Chondrocyte (in vitro differentiated cells): ENCODE results near the gene GPC6. TPM values are rescaled to one million over a fixed set of nuclear protein-coding genes. Genes with fewer than 3 reads are reported as not detected.

Source experiments
- DNase-seq: peaks from one replicate; pipeline ENCODE4 v3.0.0; 2021; ENCODE audit warnings: mixed read lengths, low spot score
- H3K27ac Mint-ChIP-seq: one replicate; pipeline ENCODE4 v1.8.0; 2021; ENCODE audit warnings: mild to moderate bottlenecking, moderate library complexity, mixed read lengths; ENCODE audit not compliant: unreplicated experiment
- H3K27me3 Mint-ChIP-seq: 2 replicates; pipeline ENCODE4 v1.8.0; 2021; ENCODE audit warnings: low read depth, mixed read lengths
- H3K36me3 Mint-ChIP-seq: 2 replicates; pipeline ENCODE4 v1.8.0; 2021; ENCODE audit warnings: low read depth, mixed read lengths
- H3K4me1 Mint-ChIP-seq: 2 replicates; pipeline ENCODE4 v1.8.0; 2021; ENCODE audit warnings: low read depth, mild to moderate bottlenecking, mixed read lengths
- H3K4me3 Mint-ChIP-seq: one replicate; pipeline ENCODE4 v1.8.0; 2021; ENCODE audit warnings: mild to moderate bottlenecking, moderate library complexity, mixed read lengths; ENCODE audit not compliant: unreplicated experiment
- H3K9me3 Mint-ChIP-seq: 2 replicates; pipeline ENCODE4 v1.8.0; 2021; ENCODE audit warnings: low read depth, mixed read lengths
- CTCF ChIP-seq: fragments of 200-600 bp; sonication (generic); IDR thresholded peaks from 2 replicates; pipeline ENCODE4 v1.5.0; 2021; ENCODE audit warnings: antibody characterized with exemption, mild to moderate bottlenecking, moderate library complexity
- total RNA-seq: library from RNA; stranded (reverse); gene quantifications from 3 replicates; pipeline ENCODE4 v1.2.1, GENCODE V29; 2021

GPC6 gene
- total RNA-seq, 1 donor from 2014 or later = 76.1 TPM

GRCh38 chr13:94444826-94445225, 1218.2 kb downstream of the GPC6 start:
- no peaks in the 10 kb centered on the region for H3K36me3 Mint-ChIP-seq
- no peak for TF ChIP-seq CTCF
- H3K4me3 Mint-ChIP-seq = no peak overlapping the region
- H3K27ac Mint-ChIP-seq = no peak overlapping the region
- H3K27me3 Mint-ChIP-seq = peaks cover 23% of the 10 kb centered on the region
- H3K4me1 Mint-ChIP-seq = no peaks in the 10 kb centered on the region
- DNase-seq = no peak
- no peaks in the 10 kb centered on the region for H3K9me3 Mint-ChIP-seq

- no peak overlapping the region for H3K4me3 Mint-ChIP-seq
- no peak for DNase-seq
- no peaks in the 10 kb centered on the region for H3K4me1 Mint-ChIP-seq
- H3K27me3 Mint-ChIP-seq = peaks cover 6% of the 10 kb centered on the region
- no peaks in the 10 kb centered on the region for H3K9me3 Mint-ChIP-seq
- H3K36me3 Mint-ChIP-seq = no peaks in the 10 kb centered on the region
- no peak overlapping the region for H3K27ac Mint-ChIP-seq
- no peak for TF ChIP-seq CTCF
Measured at GRCh38 chr13:94454334-94454733, 1227.7 kb downstream of the GPC6 start.

- no peak overlapping the region for H3K4me3 Mint-ChIP-seq
- DNase-seq = no peak
- H3K4me1 Mint-ChIP-seq = no peaks in the 10 kb centered on the region
- TF ChIP-seq CTCF = no peak
- H3K27me3 Mint-ChIP-seq = peaks cover 6% of the 10 kb centered on the region
- H3K9me3 Mint-ChIP-seq = no peaks in the 10 kb centered on the region
- H3K27ac Mint-ChIP-seq = no peak overlapping the region
- no peaks in the 10 kb centered on the region for H3K36me3 Mint-ChIP-seq
Measured at GRCh38 chr13:94454906-94455305, 1228.3 kb downstream of the GPC6 start.

- H3K27me3 Mint-ChIP-seq = peaks cover 6% of the 10 kb centered on the region
- H3K9me3 Mint-ChIP-seq = no peaks in the 10 kb centered on the region
- TF ChIP-seq CTCF = no peak
- no peaks in the 10 kb centered on the region for H3K4me1 Mint-ChIP-seq
- no peak overlapping the region for H3K27ac Mint-ChIP-seq
- H3K4me3 Mint-ChIP-seq = no peak overlapping the region
- DNase-seq = no peak
- no peaks in the 10 kb centered on the region for H3K36me3 Mint-ChIP-seq
Measured at GRCh38 chr13:94455414-94455813, 1228.8 kb downstream of the GPC6 start.
